MCF 10A (cell line): Measurements from ENCODE around the gene EXOC3L2. TPM values are rescaled to one million over a fixed set of nuclear protein-coding genes. Genes with fewer than 3 reads are reported as not detected.

Experiments
- BruUV-seq: library from RNA; stranded (reverse); fragments of 400-500 nt; replicated peaks from 2 replicates; lab custom pipeline; 2021; lab: Mats Ljungman, UMichigan
- CTCF ChIA-PET: fragments of 300-600 bp; sonication (Branson Sonifier 250); formaldehyde crosslinking; extraction: SDS; loops from one replicate; lab custom pipeline; 2021; ENCODE audit warnings: antibody characterized with exemption, inconsistent platforms; lab: Yijun Ruan, JAX
- POLR2A ChIA-PET: fragments of 300-600, 350-650 bp; sonication (Branson Sonifier 250); formaldehyde crosslinking; extraction: SDS; loops from one replicate; lab custom pipeline; 2020; ENCODE audit warnings: antibody characterized with exemption, inconsistent platforms; lab: Yijun Ruan, JAX
- DNase-seq: peaks from one replicate; pipeline ENCODE4 v3.0.0-alpha.2; 2018; ENCODE audit not compliant: unreplicated experiment
- H3K27ac Mint-ChIP-seq: one replicate; pipeline ENCODE4 v1.8.0; 2022; ENCODE audit warnings: mild to moderate bottlenecking, low read depth, mixed read lengths; ENCODE audit not compliant: unreplicated experiment
- H3K27me3 Mint-ChIP-seq: one replicate; pipeline ENCODE4 v1.8.0; 2022; ENCODE audit warnings: mixed read lengths; ENCODE audit not compliant: insufficient read depth, unreplicated experiment
- H3K36me3 Mint-ChIP-seq: one replicate; pipeline ENCODE4 v1.8.0; 2022; ENCODE audit warnings: mild to moderate bottlenecking, moderate library complexity, mixed read lengths; ENCODE audit not compliant: insufficient read depth, unreplicated experiment
- H3K4me1 Mint-ChIP-seq: one replicate; pipeline ENCODE4 v1.8.0; 2022; ENCODE audit warnings: mixed read lengths; ENCODE audit not compliant: insufficient read depth, unreplicated experiment
- H3K4me3 Mint-ChIP-seq: one replicate; pipeline ENCODE4 v1.8.0; 2022; ENCODE audit warnings: mild to moderate bottlenecking, moderate library complexity, mixed read lengths; ENCODE audit not compliant: unreplicated experiment
- H3K9me3 Mint-ChIP-seq: one replicate; pipeline ENCODE4 v1.8.0; 2022; ENCODE audit warnings: mixed read lengths; ENCODE audit not compliant: unreplicated experiment
- intact Hi-C: fragments of 100-400 bp; cut with micrococcal nuclease; formaldehyde crosslinking; loops from 2 replicates; pipeline ENCODE4 v1.14.1; 2022
- total RNA-seq: library from RNA; stranded (reverse); gene quantifications from 2 replicates; pipeline ENCODE4 v1.2.3, GENCODE V29; 2022
- TF ChIP-seq, protein P1 (sequence below): fragments of 200-600 bp; IDR thresholded peaks from one replicate; pipeline ENCODE4 v1.8.0; 2022; ENCODE audit warnings: antibody characterized with exemption, mild to moderate bottlenecking; ENCODE audit not compliant: unreplicated experiment

EXOC3L2 gene
- total RNA-seq, 1 experiment from 2014 or later: not detected

- Mint-ChIP-seq H3K36me3 (peaks cover 5% of the 10 kb centered on the region), H3K9me3 (no peaks in the 10 kb centered on the region), H3K4me1 (peaks cover 20% of the 10 kb centered on the region), H3K27me3 (no peaks in the 10 kb centered on the region), H3K27ac (no peak overlapping the region), H3K4me3 (no peak overlapping the region)
- ChIA-PET POLR2A (no interaction called here), CTCF (interaction anchor here (0.6 to 0.7 kb wide), 3 partner anchors 13 to 148 kb away, joined by 3 read pairs; no protein-coding TSS in a partner anchor)
- intact Hi-C loops: loop anchor here (5.0 kb wide), 1 partner anchor 223 kb away; no protein-coding TSS in a partner anchor
- no TSS peak for BruUV-seq
- DNase-seq: no peak
- TF ChIP-seq, protein P1, sequence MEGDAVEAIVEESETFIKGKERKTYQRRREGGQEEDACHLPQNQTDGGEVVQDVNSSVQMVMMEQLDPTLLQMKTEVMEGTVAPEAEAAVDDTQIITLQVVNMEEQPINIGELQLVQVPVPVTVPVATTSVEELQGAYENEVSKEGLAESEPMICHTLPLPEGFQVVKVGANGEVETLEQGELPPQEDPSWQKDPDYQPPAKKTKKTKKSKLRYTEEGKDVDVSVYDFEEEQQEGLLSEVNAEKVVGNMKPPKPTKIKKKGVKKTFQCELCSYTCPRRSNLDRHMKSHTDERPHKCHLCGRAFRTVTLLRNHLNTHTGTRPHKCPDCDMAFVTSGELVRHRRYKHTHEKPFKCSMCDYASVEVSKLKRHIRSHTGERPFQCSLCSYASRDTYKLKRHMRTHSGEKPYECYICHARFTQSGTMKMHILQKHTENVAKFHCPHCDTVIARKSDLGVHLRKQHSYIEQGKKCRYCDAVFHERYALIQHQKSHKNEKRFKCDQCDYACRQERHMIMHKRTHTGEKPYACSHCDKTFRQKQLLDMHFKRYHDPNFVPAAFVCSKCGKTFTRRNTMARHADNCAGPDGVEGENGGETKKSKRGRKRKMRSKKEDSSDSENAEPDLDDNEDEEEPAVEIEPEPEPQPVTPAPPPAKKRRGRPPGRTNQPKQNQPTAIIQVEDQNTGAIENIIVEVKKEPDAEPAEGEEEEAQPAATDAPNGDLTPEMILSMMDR: peak; percentile 16
Measured at GRCh38 chr19:45254044-45254531, 8.9 kb upstream of the EXOC3L2 start.

- H3K4me3 Mint-ChIP-seq: peak overlapping the region; percentile 83
- no peaks in the 10 kb centered on the region for H3K9me3 Mint-ChIP-seq
- DNase-seq: no peak
- TF ChIP-seq, protein P1: no peak
- H3K36me3 Mint-ChIP-seq: peaks cover 5% of the 10 kb centered on the region
- no peaks in the 10 kb centered on the region for H3K27me3 Mint-ChIP-seq
- ChIA-PET POLR2A (interaction anchor here (0.7 kb wide), 1 partner anchor 48 kb away, joined by 3 read pairs; no protein-coding TSS in a partner anchor), CTCF (interaction anchor here (0.9 kb wide), 1 partner anchor 60 kb away, joined by 5 read pairs; no protein-coding TSS in a partner anchor)
- TSS peak; percentile 26 for BruUV-seq
- peak overlapping the region; percentile 93 for H3K27ac Mint-ChIP-seq
- peaks cover 20% of the 10 kb centered on the region for H3K4me1 Mint-ChIP-seq
- intact Hi-C loops: loop anchor here (5.0 kb wide), 1 partner anchor 224 kb away; no protein-coding TSS in a partner anchor
Measured at GRCh38 chr19:45253396-45254027, 8.3 kb upstream of the EXOC3L2 start.

GRCh38 chr19:45251452-45252354 is 6.5 kb upstream of the EXOC3L2 start:
- Mint-ChIP-seq H3K9me3 (no peaks in the 10 kb centered on the region), H3K27me3 (no peaks in the 10 kb centered on the region), H3K4me1 (peaks cover 20% of the 10 kb centered on the region), H3K27ac (peak overlapping the region; percentile 93), H3K36me3 (peaks cover 4% of the 10 kb centered on the region), H3K4me3 (peak overlapping the region; percentile 83)
- intact Hi-C loops: loop anchor here (5.0 kb wide), 1 partner anchor 226 kb away; no protein-coding TSS in a partner anchor
- BruUV-seq: no TSS peak
- DNase-seq: no peak
- TF ChIP-seq, protein P1: no peak
- CTCF ChIA-PET: interaction anchor here (0.8 to 0.9 kb wide), 2 partner anchors 87 to 160 kb away, joined by 3 to 4 read pairs; no protein-coding TSS in a partner anchor
- POLR2A ChIA-PET: no interaction called here
